Stimulated activated CD4-positive, alpha-beta T cell treated with anti-CD3 and anti-CD28 coated beads, Interleukin-15, amount 100 ng/mL, for 24 hours (primary cell): Measurements from ENCODE around the gene ZNF335.
"Not testable (repeated sequence)": the region's sequence is repeated elsewhere in the genome, so short reads cannot be mapped to it uniquely, and the experiment has no call there.

ENCODE experiments used
- DNase-seq: peaks from one replicate; pipeline ENCODE4 v3.0.0-alpha.2; 2020

ZNF335 gene

GRCh38 chr20:45910670-45911485 lies 61.1 kb downstream of the ZNF335 start:
- DNase-seq, result peak; percentile 97

DNA sequence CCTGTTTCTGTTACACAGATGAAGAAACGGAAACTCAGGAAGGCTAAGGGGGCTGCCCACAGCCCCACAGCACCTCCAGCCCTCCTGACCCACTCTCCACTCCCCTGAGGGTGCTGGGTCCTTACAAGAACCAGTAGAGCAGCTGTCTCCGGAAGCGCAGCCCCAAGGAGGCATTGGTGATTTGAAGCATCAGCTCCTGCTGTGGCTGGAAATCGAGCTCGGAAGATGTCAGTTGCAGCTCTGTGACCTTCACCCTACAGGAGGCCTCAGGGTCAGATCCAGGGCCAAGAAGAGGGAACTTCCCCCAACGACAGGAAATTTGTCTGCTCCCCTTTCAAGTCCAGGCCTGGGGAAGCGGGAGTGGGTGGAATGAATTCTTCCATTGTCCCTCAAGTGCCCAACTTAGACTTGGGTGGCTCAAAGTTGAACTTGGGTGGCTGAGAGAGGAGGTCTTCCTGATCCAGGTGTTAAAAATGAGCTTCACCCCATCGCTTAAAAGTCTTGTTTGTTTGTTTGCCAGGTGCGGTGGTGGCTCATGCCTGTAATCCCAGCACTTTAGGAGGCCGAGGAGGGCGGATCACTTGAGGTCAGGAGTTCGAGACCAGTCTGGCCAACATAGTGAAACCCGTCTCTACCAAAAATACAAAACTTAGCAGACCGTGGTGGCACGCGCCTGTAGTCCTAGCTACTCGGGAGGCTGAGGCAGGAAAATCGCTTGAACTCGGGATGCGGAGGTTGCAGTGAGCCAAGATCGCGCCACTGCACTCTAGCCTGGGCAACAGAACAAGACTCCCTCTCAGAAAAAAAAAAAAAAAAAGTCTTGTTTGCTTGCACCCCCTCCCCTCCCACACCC lies 62.0 kb downstream of the ZNF335 start:
- DNase-seq, result no peak

DNA sequence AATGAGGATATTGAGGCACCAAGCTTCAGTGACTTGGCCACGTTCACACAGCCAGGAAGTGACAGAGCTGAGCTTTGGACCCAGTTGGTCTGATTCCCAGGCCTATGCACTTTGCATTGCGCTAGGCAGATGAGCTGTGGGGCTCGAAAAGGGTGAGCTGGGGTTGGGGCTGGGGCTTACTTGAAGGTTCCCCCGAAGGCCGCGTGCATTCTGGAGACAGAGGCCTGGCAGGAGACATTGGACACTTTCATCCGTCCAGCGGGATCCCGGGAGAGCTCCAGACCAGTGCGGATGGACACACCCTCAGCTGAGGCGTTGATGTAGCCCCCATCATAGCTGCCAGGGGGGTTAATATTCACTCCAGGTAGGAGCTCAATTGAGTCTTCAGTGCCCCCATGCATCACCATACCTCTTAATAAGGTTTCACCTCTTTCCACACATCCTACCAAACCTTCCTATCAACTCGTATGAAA lies 62.6 kb downstream of the ZNF335 start:
- DNase-seq, result no peak

DNA sequence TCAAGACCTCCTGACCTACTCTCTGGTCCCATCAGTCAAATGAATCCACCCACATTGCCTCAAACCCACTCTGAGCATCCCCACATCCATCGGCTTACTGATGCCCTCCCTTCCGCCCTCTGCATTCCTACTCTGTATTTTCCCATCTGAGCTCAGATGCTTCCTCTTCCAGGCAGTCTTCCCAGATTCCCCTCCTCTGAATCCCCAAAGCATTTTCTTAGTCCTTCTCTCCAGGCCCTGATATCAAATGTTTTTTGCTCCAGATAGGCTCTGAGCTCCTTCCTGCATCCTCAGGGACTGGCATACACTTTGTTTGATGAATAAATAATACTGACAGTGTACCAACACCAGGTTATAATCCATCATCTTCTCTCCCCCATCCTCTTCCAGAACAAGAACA lies 63.9 kb downstream of the ZNF335 start:
- no peak for DNase-seq

GRCh38 chr20:45907219-45907948 lies 64.6 kb downstream of the ZNF335 start:
- no peak for DNase-seq

DNA sequence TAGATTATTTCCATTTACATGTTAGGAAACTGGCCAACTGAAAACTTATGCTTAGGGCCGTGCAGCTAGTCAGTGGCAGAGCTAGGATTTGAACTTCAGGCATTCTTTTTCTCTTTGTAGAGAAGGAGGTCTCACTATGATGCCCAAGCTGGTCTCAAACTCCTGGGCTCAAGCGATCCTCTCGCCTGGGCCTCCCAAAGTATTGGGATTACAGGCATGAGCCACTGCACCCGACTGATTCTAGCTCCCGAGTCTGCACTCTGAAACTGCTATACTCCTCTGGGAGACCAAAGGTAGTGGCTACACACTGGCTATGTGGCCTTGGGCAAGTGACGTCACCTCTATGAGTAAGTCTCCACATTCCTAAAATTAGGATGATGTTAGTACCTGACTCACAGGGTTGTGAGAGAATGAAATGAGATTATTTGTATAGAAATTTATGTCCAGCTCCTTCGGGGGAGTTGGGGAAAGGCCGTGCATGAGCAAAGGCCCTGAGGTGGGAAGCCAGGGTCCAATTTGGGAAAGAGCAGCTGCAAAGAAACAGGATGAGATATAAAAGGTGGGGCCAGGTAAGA lies 66.4 kb downstream of the ZNF335 start:
- no peak for DNase-seq

DNA sequence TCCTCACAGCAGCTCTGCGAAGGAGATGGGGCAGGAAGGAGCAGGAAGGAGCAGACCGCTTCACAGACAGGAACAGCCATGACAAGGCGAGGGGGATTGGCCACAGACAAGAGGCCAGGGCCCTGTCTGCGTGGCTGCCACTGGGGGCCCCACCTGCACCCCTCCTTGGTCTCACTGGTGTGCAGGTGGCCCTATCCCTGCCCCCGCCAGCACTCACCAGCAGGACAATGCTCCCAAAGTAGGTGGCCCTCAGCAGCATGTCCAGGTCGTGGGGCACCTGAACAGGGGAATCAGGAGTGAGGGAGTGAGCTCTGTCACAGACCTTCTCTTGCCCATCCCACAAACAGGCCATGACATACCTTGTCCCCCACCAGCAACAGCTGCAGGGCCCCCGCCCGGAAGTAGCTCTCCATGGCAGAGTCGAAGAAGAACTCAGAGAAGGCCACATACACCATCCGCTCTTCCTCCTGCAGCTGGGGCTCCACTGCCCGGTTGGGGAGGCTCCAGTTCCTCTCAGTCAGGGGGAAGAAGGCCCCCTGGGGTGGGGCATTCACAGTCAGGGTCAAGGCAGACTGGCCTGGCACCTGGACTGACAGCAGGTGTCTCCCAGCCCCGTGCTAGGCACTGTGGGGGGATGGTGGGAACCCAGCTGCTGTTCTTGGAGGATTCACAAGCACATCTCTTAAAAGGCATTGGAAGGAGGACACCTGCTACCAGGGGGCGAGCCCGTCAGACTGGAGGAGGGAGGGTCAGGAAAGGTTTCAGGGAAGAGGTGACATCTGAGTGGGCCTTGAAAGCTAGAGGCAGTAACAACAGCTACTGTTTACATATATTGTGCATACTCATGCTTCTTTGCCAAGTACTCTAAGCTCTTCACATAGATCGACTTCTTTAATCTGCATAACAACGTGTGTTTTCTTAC lies 67.2 kb downstream of the ZNF335 start:
- DNase-seq, result no peak

DNA sequence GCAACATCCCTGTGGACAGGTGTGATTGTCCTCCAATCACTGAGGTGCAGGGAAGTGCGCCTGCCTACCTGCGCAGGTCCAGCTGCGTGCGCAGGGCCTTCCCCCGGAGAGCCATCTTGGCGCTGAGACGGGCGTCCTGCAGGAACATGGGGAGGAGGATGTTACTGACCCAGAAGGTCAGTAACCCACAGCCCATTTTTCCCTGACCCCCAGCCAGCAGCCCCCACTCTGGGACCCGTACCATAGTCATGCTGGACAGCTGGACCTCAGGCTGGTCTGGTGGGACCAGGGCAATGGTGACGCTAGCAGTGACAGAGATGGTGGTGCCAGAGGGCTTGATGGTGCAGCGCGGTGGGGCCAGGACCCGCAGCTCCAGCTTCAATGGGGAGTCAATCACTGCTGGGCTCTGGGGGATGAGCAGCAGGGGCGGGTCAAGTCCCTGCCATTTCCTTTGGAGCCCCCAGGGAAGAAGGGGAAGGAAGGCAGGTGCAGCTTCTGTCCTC lies 69.8 kb downstream of the ZNF335 start:
- DNase-seq, result no peak

GRCh38 chr20:45901332-45901731 lies 70.7 kb downstream of the ZNF335 start:
- not testable (repeated sequence) for DNase-seq

GRCh38 chr20:45899046-45899835 lies 72.8 kb downstream of the ZNF335 start:
- no peak for DNase-seq
